Renal cortical epithelial cell (primary cell): ENCODE data around the gene MOCOS. TPM values are rescaled to one million over a fixed set of nuclear protein-coding genes. Genes with fewer than 3 reads are reported as not detected.

Experiments
- DNase-seq: peaks from one replicate; pipeline ENCODE4 v3.0.0-alpha.2; 2011; ENCODE audit warnings: low read depth
- total RNA-seq: library from RNA; depleted of rRNA; stranded (reverse); fragments of >200 nt; gene quantifications from 2 replicates; pipeline ENCODE4 v1.2.3, GENCODE V29; 2014

The MOCOS gene
- total RNA-seq, 1 donor from 2014 or later = 14.6 TPM

DNA sequence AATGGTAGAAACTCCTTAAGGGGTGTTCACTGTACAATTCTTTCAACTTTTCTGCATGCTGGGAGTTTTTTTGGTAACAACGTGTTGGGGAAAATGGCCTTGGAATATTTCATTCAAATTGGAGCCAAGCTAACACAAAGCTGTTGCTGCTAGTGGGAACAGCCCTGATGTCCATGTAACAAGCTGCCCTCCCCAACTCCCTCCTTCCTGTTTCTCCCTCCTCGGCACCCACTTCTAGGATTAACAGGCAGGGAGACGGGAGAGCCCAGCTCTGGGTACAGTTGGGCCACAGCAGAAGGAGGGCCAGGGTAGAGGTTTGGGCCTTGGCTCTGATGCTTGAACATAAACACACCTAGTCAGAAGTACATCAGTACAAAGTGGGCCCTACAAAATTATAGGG, 9.4 kb upstream of the MOCOS start:
- no peak for DNase-seq

- peak; percentile 51 for DNase-seq
These were observed 7.5 kb upstream of the MOCOS start for GRCh38 chr18:36179562-36180355.

GRCh38 chr18:36181441-36181840, 5.9 kb upstream of the MOCOS start:
- no peak for DNase-seq

GRCh38 chr18:36181898-36182506, 5.3 kb upstream of the MOCOS start:
- no peak for DNase-seq

DNA sequence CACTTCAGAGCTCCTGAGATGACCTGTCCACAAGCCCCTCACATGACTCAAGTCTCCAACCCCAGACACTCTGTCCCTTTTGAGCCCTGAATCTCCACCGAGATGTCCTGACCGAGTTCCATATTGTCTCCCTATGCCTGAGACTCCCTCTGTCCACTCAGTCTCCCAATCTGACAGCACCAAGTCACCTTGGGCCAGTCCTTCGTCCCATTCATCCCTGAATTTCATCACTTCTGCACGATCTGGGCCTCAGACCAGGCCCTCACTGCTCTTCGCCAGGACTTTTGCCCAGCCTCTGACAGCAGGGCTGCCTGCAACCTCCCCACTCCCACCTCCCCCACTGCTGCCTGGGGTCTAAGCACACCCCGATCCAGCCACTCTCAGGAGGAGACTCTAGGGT, 4.3 kb upstream of the MOCOS start:
- no peak for DNase-seq

GRCh38 chr18:36183987-36184386, 3.3 kb upstream of the MOCOS start:
- DNase-seq = no peak

- DNase-seq = no peak
These were observed 2.1 kb upstream of the MOCOS start for GRCh38 chr18:36185157-36185556.

DNA sequence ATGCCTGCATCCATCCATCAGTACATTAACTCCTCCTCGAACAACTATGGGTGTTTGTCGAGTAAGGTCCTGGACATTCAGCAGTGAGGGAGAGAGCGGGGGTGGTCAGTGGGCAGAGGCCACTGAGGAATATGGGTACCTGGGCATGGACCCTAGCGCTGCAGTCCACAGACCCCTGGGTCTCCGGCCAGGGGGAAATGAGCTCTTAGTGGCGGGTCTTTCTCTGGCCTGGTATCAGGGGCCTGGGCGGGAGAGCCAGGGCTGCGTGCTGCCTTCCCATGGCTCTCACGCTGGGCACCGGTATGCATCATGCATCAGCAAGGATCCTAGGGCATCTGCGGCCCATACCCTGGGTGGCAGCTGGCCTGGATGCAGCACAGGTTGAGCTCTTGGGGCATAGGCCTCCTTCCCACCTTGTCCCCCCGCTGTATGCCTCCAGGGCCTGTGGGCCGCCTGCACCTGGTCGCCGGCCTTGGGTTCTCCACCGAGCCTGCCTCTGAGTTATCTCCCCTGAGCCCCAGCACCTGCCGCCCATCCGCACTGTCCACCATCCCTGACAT, 1.3 kb upstream of the MOCOS start:
- DNase-seq = no peak

- no peak for DNase-seq
These were observed 670 bp upstream of the MOCOS start for GRCh38 chr18:36186461-36187192.

DNA sequence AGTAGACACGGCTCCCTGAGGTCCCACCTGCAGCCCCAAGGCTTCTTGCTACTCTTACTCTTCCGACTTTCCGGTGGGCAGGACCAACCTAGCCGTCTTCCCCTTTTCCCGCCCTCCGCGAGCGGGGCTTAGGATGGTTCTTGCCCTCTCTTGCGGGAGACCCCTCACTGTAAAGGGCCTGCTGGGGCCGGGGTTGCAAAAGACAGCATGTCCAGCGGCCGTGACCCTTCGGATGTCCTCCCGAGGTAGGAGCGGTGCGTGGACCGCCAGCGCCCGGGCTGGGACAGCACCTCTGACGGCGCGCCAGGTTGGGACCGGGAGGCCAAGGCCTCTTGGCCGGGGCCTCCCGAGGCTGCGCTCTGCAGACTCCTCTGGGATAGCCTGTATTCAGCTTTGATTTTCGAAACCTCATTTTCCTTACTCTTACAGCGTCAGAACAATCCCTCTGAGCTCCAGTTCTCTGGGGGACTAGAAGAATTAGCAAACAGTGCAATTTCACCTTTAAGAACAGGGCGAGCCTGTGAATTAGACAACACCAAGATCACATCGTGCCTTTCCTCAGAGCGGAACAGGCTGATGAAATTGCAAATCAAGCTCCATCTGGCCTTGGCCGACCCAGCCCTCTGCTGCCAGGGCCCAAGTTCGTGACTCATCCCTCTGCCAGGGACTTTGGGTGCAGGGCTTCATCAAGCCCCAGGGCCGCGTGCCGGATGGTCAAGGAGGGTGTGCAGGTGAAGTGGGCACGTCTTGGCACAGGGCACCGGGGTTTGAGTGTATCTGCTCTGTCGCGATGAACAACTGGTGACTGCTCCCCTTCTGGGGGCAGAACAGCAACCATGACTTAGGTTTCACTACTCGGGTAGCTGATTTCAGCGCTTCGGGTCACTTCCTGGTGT, 777 bp downstream of the MOCOS start:
- peak; percentile 48 for DNase-seq

- DNase-seq = no peak
These were observed 1.6 kb downstream of the MOCOS start for GRCh38 chr18:36188916-36189315.

DNA sequence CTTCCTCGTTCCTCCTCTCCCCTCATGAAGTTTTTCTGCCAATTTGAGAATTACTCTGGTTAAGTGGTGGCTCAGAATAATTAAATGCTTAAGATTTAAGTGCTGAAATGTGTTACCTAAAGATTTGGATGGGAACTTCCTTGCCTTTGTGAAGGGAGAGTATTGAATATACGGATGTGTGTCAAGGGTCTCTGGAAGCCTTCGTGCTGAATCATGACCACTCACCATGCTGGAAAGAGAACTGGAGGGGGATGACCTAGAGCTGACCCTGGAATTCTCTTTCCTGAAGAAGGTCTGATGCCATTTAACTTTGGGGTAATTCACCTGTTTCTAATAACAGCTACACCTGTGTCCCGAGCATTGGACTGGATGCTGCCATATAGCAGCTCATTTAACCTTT, 2.2 kb downstream of the MOCOS start:
- no peak for DNase-seq

DNA sequence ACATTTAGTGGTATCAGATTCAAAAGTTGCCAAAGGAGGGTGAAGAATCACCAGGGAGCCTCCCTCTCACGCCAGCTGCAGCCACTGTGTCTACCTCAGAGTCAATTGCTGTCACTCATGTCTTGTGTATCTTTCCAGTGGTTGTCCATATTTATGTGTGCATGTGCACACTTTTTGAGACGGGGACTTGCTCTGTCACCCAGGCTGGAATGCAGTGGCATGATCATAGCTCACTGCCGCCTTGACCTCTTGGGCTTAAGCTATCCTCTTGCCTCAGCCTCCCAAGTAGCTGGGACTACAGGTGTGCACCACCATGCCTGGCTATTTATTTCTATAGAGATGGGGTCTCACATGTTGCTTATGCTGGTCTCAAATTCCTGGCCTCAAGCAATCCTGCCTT, 4.0 kb downstream of the MOCOS start:
- no peak for DNase-seq

- DNase-seq = no peak
These were observed 4.4 kb downstream of the MOCOS start for GRCh38 chr18:36191711-36192110.

DNA sequence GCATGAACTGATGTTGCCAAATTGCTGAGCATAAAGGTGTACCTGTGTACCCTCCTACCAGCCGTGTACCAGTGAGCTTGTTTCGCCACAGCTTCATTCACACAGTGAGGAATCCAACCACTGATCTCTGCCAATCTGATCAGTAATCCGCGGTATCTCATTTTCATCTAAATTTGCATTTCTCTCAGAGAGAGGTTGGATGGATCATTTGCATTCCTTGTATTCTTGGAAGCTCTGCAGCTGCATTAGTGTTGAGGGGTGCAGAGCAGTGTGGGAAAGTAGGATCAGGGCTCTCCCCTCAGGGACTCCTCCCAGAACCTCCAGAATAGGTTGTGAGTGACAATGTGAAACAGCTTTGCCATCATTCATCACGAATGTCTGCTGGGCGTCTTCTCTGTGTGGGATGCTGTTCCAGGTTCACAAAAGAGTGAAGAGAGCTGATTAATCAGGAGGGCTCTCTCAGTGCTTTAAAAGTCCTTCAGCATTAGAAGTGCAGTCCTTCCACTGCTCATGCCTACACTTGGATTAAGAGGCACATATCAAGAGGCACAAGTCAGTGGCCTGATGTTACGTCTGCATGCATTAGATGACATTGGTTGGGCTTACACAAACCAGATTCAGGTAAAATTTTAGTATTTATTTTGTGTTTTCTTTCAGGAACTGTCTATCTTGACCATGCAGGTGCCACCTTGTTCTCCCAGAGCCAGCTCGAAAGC, 7.5 kb downstream of the MOCOS start:
- DNase-seq = no peak

GRCh38 chr18:36195427-36196122, 8.3 kb downstream of the MOCOS start:
- DNase-seq = no peak

DNA sequence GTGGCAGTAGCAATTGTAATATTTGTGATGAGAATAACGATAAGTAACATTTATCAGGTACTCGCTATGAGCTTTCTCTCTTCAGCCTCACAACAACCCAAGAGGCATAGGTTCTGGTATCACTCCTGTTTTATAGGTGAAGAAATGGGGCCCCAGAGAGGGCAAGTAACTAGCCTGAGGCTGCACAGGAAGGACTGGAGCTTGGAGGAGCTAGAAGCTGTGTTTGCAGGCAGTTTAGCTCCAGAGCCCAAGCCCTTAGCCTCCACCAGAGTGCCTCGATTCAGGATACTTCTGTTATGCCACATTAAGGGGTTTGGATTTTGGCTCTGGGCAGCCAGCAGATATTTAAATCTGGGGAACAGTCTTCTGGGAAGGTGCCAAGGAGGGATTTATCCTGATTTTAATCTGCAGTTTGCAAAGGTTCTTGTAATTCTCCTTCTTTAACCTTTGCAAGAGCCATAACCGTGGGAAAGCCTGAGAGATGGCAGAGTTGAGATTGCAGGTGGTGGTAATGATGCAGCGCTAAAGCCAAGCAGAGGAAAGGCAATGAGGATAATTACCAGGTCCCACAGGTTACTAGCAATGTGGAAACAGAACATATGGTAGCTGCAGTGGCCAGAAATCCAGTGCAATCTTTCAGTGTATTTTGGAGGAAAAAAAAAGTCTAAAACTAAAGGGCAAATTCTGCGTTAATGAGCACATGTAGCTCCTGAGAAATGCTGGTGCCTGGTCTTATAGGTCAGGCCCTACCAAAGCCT, 9.1 kb downstream of the MOCOS start:
- no peak for DNase-seq

- no peak for DNase-seq
These were observed 10.3 kb downstream of the MOCOS start for GRCh38 chr18:36197511-36198166.

DNA sequence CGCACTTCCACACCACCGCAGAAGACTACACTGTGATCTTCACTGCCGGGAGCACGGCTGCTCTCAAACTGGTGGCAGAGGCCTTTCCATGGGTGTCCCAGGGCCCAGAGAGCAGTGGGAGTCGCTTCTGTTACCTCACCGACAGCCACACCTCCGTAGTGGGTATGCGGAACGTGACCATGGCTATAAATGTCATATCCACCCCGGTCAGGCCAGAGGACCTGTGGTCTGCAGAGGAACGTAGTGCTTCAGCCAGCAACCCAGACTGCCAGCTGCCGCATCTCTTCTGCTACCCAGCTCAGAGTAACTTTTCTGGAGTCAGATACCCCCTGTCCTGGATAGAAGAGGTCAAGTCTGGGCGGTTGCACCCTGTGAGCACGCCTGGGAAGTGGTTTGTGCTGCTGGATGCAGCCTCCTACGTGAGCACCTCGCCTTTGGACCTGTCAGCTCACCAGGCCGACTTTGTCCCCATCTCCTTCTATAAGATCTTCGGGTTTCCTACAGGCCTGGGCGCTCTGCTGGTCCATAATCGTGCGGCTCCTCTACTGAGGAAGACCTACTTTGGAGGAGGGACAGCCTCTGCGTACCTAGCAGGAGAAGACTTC, 12.5 kb downstream of the MOCOS start:
- no peak for DNase-seq
